ENCODE data around the gene KISS1.

Gene KISS1

DNA sequence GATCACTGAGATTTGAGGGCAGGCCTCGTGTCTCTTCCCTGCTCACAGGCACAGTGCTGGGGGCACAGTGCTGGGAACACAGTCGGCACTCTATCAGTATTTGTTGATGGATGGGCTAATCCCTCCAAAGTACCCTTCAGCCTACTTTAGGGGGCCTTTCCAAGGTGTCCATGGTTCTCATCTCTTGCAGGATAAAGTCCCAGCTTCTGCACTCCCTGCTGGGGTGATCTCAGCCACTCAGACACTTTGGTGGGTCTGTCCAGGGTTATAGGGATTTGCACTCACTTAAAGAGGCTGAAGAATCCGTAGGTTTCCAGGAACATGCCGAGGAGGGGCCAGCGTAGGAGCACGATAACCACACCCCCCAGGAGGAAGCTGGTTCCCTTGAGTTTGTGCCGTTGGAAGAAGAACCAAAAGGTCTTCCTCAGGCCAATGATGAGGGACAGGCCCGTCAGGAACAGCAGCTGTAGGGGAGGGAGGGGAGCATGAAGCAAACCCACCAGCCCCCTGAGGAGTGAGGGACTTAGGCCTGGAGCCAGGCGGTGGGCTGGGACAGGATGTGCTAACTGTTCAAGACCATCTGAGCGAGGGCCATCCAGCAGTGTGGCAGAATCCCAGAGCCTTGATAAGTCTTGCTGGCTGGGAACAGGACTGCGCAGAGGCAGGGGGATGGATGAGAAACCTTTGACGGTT is 5.2 kb upstream of the KISS1 start:
- no peak for DNase-seq (ENCODE audit: low read depth)
- TF ChIP-seq, protein P1, sequence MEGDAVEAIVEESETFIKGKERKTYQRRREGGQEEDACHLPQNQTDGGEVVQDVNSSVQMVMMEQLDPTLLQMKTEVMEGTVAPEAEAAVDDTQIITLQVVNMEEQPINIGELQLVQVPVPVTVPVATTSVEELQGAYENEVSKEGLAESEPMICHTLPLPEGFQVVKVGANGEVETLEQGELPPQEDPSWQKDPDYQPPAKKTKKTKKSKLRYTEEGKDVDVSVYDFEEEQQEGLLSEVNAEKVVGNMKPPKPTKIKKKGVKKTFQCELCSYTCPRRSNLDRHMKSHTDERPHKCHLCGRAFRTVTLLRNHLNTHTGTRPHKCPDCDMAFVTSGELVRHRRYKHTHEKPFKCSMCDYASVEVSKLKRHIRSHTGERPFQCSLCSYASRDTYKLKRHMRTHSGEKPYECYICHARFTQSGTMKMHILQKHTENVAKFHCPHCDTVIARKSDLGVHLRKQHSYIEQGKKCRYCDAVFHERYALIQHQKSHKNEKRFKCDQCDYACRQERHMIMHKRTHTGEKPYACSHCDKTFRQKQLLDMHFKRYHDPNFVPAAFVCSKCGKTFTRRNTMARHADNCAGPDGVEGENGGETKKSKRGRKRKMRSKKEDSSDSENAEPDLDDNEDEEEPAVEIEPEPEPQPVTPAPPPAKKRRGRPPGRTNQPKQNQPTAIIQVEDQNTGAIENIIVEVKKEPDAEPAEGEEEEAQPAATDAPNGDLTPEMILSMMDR (conservative IDR thresholded peaks at IDR 0.05; ENCODE audit: control insufficient read depth, insufficient read depth, low read depth, low read length), result no peak
- H3K4me3 ChIP-seq (ENCODE audit: control insufficient read depth, low read depth, low read length), result no peak overlapping the region

DNA sequence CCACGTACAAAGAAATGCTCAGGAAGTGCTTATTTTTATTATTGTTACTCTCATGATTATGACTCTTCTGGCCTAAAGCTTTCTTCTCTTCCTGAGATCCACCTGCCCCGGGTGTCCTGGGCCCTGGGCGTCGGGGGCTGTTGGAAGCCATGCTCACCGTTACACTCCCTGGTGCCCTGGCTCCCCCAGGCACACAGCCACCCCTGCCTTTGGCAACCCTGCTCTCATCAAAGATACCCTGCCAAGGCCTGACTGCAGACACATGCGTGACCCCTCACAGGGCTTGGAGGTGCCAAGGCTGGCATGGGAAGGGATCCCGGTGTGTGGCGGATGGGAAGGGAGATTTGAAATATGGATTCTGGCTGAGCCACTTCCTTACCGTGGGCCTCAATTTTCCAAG is 3.3 kb upstream of the KISS1 start:
- DNase-seq (ENCODE audit: low read depth), result no peak
- H3K4me3 ChIP-seq (ENCODE audit: control insufficient read depth, low read depth, low read length), result no peak overlapping the region
- TF ChIP-seq, protein P1 (conservative IDR thresholded peaks at IDR 0.05; ENCODE audit: control insufficient read depth, insufficient read depth, low read depth, low read length), result no peak

DNA sequence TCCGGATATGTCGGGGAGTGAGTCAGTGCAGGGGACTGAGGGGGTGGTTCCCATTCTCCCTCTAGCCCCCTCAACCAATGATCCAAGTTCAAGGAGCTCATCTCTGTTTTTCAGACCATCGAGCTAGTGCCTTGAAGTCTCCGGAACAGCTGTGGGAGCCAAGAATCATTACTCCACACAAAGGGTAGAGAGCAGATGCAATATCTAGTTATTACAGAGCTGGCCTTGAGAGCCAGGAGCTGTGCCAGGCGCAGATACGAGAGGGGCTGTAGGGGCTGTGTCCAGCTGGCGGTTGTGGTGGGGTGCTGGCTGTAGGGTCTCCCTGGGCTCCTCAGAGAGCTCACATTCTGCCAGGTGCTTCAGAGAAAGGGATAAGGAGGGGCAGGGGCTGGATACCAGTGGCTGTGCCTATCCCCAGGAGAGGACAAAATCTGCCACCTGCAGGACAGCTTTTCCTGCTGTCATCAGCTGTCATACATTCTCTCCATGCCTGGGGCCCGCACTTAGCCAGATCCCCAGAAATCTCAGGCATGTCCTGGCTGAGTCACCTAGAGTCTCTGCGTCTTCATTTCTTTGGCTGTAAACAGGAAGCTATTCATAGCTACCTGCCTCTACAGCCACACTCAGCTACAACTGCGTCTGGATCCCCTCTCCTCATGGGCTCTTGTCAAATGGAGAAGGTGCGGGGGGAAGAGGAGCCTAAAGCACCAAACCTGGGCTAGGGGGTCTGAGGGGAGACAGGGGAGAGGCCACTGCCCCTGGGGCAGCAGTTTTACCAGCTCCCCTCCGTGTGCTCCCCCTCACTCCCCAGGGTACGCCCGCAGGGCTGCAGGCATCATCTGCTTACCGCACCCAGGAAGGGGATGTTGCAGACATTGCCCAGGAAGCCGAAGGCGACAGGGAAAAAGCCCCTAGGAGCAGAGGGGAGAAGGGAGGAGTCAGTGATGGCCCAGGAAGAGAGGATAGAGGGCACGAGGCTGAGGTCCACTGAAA is 2.4 kb upstream of the KISS1 start:
- peak; percentile 47 for DNase-seq (ENCODE audit: low read depth)
- H3K4me3 ChIP-seq (ENCODE audit: control insufficient read depth, low read depth, low read length), result no peak overlapping the region
- TF ChIP-seq, protein P1 (conservative IDR thresholded peaks at IDR 0.05; ENCODE audit: control insufficient read depth, insufficient read depth, low read depth, low read length), result no peak

DNA sequence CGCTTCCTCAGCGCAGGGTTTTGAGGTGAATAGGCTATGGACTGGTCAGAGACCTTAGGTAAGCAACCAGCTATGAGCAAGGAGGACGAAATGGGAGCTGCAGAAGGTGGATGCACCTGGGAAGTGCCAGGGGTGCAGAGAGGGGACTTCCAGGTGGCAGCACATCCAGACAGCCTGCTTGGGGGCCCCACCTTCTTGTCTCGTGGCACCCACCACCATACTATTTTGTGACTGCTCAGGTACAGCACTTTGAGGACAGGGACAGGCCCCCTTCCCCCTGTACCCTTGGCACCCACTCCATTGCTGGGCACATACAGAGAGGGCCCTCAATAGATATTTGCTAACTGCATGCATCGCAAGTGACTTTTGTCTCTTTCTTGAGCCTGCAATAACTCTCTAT is 777 bp upstream of the KISS1 start:
- TF ChIP-seq, protein P1 (conservative IDR thresholded peaks at IDR 0.05; ENCODE audit: control insufficient read depth, insufficient read depth, low read depth, low read length), result no peak
- H3K4me3 ChIP-seq (ENCODE audit: control insufficient read depth, low read depth, low read length), result no peak overlapping the region
- no peak for DNase-seq (ENCODE audit: low read depth)

DNA sequence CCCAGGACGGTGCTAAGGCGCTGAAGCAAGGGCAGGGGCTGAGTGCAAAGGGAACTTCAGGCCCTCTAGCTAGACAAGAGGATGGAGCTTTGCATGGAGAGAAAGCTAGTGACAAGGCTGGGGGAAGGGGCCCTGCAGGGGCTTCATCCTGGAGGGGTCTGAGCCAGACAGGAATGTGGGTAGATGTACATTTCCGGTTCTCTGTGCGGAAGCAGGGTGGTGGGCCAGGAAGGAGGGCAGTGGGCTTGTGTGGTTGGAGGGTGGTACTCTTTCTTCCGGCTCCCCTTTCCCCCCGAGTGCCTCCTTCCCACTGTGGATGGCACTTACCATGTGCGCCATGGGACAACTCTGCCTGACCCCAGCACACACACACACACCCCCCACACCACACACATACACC is 1.5 kb downstream of the KISS1 start:
- no peak for DNase-seq (ENCODE audit: low read depth)
- TF ChIP-seq, protein P1 (conservative IDR thresholded peaks at IDR 0.05; ENCODE audit: control insufficient read depth, insufficient read depth, low read depth, low read length), result no peak
- H3K4me3 ChIP-seq (ENCODE audit: control insufficient read depth, low read depth, low read length), result no peak overlapping the region

DNA sequence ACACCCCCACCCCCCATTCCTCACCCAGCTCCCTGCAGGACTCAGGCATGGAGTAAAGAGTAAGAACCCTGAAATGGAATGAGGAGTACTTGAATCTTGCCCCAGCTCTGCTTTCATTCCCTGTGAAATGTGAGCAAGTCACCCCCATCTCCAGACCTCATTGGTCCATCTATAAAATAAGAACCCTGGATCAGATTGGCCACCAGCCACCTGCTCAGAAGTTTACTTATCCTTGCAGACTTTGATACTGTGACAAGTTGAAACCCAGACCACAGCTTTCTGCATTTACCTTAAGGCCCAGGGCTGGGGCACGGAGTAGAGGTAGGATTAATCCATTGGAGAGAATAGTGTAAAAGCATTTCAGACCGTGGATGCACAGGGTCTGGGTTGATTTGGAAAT is 2.2 kb downstream of the KISS1 start:
- TF ChIP-seq, protein P1 (conservative IDR thresholded peaks at IDR 0.05; ENCODE audit: control insufficient read depth, insufficient read depth, low read depth, low read length), result no peak
- DNase-seq (ENCODE audit: low read depth), result no peak
- H3K4me3 ChIP-seq (ENCODE audit: control insufficient read depth, low read depth, low read length), result no peak overlapping the region
